Measurements from ENCODE around the gene PDXP.

GRCh38 chr22:37659066-37659896 is 758 bp downstream of the PDXP start:
- no peak for TF ChIP-seq CTCF (optimal IDR thresholded peaks at IDR 0.05 in 1 of 3, IDR thresholded peaks at IDR 0.05 in 1 of 3, conservative IDR thresholded peaks at IDR 0.05 in 1 of 3; ENCODE audit: extremely low read depth in 1 of 3, insufficient read depth in 2 of 3, low read length in 3 of 3)
- TF ChIP-seq EZH2 (IDR thresholded peaks at IDR 0.05; ENCODE audit: low read length) = no peak

Data from keratinocyte (primary cell).